Measurements from ENCODE around the gene FMN1.
"Not testable (repeated sequence)": the region's sequence is repeated elsewhere in the genome, so short reads cannot be mapped to it uniquely, and the experiment has no call there.

FMN1 gene

DNA sequence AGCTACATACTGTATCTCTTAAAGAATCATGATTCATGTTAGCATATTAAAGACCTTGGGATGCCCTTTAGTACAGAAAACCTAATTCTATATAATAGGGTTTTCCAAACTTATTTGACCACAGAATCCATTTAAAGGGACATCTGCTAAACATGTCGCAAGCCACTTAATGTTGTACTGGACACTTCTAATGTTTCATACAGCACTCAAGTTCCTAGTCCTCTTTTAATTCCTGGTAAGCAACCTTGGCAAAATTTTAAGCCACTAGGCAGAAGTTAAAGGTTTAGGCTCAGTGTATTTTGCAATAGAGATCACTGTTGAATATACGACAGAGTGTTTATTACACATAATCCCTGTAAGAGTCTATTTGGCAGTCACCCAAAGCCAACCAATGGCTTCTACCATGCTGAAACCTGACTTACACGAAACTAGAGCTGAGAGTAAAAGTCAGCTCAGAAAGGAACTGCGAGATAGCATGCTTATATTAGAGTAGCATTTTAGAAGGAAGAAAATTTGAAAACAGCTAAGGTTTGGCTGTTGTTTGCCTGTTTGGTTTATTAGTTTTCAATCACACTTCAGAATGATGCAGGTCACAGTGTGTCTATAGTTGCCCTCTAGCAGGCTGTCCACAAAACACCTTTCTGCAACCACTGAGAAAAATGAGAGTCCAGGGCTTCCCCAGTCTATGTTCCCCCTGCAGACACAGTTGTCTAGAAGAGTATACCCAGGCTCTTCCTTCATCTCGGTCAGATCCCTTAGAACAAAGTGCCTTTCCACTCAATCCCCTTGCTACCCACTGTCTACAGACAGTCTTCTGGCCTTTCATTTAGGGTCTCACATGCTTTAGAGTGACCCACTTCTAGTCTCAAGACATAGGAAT lies 104.4 kb downstream of the FMN1 start:
- DNase-seq (ENCODE audit: low spot score): no peak

DNA sequence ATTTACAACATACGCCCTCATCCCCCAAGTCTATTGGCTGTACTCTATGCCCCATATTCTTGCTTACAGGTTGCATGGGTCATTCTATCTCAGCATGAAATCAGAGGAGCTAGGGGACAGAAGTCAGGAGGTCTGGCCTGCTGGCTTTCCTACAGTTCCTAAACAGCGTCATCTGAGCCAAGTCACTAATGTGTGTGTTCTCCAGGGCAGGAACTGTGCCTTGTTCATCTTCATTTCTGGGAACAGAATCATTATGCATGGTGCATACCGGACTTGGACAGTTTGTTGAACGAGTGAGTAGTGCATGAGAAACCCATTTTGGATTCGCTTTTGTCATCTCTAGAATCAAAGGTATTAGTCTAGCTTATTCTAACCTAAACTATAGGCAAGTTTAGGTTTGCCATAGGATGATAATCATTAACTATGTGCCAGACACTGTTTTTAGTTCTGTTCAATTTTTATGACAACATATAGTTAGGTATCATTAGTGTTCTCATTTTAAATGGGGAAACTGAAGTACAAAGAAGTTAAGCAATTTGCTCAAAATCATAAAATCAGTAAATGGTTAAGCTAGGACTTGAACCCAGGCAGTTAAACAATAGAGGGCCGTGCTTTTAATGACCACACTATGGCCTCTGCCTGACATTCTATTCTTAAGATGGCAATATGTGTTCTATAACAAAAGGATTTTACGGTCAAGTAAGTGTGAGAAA lies 105.2 kb downstream of the FMN1 start:
- no peak for DNase-seq (ENCODE audit: low spot score)

DNA sequence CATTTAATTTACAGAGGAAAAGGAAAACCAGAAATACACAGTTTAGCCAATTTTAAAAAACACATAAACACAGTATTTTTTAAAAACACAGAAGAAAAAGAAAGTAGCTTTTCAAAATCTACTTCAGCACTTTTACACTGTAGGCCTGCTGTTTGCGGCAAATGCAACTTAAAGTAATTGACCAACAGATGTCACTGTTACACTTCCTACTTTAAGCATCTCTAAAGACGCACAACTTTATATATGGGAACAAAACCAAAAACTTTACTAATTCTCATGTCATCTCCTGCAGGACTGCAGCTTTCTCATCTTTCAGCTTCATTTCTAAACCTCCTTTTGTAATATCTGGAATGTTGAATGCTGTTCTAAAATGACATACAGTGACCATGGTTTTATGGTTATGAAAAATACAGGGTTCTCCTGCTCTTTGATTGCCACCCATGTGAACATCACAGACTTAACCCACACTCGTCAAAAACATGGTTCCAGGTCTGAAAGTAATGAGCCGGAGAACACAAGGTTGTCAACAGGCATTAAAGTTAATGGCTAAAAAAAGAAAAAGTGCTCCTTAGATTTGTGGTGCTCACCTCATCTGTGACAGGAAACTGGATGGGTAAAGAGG lies 107.9 kb downstream of the FMN1 start:
- DNase-seq (ENCODE audit: low spot score): no peak

DNA sequence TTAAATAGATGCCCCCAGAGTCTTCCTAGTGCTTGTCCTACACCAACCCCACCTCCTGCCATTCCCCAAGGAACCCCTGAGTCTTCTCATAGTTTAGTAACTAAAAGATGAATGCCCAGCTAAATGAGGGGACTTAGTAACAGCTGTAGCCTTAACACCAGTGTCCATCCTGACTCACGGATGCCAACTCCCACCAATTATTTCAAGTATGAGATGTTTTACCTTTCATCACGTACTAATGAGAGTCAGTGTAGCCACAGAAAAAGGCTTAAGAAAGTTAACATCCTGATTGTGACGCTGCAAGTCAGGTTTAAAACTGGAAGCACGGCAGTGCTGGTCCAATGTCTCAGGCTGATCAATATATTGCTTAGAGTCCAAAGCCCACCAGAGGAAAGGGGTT lies 109.9 kb downstream of the FMN1 start:
- no peak for DNase-seq (ENCODE audit: low spot score)

DNA sequence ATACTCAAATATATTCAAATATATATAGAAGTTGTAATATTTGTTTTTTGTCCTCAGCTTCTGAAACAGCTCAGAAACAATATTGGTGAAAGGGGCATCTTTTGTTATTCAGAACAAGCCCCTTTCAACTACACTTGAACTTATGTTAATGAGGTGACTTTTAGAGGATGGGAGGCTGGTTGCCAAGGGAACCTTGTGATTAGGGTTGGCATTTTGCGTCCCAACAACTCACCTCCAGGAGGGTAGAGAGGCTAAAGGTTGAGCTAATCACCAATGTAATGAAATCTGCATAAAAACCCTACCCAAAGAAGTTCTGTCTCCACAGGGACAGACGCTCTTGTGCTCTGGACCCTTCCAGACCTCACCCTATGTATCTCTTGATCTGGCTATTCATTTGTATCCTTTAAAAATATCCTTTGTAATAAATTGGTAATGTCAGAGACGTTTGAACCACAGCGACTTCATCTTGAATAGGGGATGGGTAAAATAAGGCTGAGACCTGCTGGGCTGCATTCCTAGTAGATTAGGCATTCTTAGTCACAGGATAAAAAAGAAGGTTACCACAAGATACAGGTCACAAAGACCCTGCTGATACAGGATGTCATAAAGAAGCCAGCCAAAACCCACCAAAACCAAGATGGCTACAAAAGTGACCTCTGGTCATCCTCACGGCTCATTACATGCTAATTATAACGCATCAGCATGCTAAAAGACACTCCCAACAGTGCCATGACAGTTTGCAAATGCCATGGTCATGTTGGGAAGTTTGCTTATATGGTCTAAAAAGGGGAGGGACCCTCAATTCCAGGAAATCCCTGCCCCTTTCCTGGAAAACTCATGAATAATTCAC lies 111.1 kb downstream of the FMN1 start:
- peak; percentile 33 for DNase-seq (ENCODE audit: low spot score)

DNA sequence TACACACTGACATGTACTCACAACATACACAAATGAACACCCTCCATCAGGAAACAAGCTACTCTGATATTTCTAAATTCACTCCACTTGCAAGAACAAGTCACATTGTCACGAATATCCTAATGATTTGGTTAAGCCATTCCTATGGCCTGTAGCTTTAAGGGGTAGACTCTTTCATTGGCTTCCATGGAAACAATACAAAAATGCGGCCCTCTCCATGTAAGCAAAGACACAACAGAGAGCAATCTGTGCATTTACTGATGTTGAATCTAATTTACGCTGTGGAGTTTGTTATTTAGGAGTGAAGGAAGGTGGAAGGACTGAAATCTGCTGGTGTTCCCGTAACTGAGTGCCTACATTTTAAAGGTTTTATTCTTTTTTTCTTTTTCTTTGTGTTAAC lies 114.5 kb downstream of the FMN1 start:
- no peak for DNase-seq (ENCODE audit: low spot score)

DNA sequence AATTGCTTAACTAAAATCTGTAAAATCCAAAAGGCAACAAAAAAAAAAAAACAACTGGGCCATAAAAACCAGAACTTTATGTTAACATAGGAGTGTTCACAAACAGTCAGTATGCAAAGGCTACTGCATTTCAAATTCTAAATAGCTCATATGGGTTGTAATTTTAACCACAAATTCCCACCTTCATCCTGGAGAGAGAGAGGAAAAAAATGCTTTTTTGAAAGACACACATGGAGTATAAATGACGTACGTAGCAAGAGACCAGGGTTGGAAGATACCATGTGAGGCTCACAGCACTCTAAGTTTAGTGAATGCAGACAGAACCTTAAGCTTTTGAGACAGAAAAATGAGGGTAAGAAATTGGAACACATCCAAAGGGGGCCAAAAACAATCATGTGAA lies 115.9 kb downstream of the FMN1 start:
- DNase-seq (ENCODE audit: low spot score): no peak

DNA sequence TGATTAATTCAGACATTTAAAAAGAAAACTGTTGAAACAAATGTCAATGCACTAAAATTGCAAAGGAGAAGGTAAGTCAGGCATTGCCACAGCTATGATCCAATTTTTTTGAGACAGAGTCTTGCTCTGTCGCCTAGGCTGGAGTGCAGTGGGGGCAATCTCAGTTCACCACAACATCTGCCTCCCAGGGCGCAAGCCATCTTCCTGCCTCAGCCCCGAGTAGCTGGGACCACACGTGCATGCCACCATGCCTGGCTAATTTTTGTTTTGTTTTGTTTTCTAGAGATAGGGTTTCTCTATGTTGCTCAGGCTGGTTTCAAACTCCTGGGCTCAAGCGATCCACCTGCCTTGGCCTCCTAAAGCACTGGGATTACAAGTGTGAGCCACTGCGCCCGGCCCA lies 117.6 kb downstream of the FMN1 start:
- no peak for DNase-seq (ENCODE audit: low spot score)

DNA sequence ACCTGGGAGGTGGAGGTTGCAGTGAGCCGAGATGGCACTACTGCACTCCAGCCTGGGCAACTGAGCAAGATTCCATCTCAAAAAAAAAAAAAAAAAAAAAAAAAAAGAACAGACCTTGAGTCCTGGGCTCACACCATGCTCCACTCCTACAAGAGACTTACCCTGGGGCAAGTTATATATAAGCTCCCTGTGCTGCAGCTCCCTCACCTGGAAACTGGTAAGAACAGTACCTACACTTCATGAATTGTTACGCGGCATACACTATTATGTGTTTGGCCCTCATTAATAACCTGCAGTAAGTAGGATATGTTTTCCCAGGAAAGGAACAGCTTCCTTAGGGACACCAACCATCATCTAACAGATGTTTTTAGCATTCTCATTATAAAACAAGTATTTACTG lies 119.6 kb downstream of the FMN1 start:
- DNase-seq (ENCODE audit: low spot score): no peak

DNA sequence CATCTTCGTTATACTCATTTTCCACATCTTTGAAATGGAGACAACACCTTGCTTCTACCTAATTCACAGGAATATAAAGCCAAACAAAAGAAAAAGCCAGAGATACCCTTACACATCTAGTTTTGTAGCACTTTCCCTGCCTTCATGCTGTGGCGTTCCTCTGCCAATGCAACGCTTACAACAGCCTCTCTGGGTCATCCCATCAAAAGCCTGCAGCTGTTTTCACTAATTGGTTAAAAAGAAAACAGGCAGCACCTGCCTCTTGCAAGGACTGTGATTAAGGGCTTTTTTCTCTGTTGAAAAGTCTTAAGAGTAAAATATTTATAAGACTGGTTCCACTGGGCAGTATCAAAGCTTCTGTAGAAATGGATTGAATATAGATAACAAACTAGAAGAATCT lies 120.3 kb downstream of the FMN1 start:
- no peak for DNase-seq (ENCODE audit: low spot score)

DNA sequence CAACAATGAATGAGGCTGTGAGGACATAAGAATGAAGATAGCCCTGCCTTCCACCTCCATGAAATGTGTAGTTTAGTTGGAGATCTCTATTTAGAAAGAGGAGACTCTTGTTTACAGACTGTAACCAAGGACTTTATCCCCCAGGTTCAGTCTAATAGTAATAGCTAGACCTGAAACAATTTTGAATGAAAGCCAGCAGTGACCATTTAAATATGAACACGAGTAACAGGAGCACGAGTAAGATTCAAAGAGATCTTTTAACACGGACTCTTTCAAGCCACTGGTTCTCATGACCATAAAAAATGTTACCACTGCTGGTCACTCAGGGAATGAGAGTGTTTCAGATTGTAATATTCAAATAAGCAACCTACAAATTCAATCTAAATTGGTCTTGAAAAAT lies 123.1 kb downstream of the FMN1 start:
- no peak for DNase-seq (ENCODE audit: low spot score)

DNA sequence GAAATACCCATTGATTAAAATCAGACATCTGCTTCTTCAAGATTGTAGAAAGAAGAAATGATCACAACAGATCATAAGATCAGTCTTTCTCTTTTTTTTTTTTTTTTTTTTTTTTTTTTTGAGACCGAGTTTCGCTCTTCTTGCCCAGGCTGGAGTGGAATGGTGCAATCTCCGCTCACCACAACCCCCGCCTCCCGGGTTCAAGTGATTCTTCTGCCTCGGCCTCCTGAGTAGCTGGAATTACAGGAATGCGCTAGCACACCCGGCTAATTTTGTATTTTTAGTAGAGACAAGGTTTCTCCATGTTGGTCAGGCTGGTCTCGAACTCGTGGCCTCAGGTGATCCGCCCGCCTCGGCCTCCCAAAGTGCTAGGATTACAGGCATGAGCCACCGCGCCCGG lies 124.6 kb downstream of the FMN1 start:
- not testable (repeated sequence) for DNase-seq (ENCODE audit: low spot score)

DNA sequence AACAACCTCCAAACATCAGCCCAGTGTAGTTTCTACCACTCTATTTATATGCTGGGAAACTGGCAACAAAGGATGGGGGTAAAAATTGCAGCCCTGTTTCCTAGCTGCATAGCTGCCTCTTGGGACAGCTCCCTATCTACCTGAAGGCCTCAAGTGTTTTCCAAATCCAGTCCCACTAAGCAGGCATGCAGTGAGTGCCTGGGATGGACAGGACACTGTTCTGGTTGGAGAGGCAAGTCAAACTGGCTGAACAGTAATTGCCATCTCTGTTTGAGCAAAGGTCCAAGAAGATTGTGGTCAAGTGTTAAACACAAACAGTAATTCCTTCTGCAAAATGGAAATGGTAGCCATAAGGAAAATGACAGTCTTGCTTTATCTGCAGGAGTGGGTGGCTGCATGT lies 125.4 kb downstream of the FMN1 start:
- no peak for DNase-seq (ENCODE audit: low spot score)

DNA sequence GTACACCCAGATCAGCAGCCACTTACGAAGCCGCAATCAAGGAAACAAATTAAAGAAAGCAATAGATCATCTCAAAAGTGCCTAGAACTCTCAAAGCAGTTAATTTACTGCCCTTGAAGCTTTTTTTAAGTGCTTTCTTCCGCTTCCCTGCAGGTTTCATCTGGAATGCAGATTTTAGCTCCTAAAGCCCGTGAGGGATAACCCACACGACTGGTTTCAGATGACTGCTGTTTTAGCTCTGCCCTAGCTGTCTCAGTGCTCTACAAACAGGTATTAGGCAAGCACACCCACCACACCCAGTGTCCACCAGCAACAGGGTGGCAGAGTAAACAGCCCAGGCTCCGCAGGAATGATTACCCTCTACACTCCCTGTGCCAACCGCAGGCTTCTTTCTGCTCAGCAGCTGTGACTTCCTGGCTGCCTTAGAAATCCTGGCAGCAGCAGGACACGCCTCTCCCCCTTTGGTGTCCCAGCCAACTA lies 126.0 kb downstream of the FMN1 start:
- peak; percentile 56 for DNase-seq (ENCODE audit: low spot score)

DNA sequence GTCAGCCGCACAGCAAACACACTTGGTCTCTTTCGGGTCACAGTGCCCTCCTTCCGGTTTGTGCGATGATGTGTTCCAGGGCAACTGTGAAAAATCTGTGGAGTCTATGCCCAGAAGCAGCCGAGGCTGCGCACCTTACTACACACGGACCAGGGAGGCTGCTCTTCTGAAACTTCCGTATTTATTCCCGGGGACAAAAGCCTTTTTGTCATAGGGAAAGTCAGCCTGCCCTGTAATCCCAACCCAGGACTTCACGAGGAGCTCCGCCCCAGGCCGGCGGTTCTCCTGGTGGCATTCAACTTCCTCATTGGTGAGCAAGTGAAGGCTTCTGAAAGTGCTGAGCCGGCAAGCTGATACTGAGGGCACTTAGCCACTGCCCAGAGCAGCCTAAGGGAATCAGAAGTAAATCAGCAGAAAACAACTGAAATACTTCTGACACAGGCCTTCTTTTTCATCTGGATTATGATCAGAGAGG lies 126.5 kb downstream of the FMN1 start:
- peak; percentile 51 for DNase-seq (ENCODE audit: low spot score)

DNA sequence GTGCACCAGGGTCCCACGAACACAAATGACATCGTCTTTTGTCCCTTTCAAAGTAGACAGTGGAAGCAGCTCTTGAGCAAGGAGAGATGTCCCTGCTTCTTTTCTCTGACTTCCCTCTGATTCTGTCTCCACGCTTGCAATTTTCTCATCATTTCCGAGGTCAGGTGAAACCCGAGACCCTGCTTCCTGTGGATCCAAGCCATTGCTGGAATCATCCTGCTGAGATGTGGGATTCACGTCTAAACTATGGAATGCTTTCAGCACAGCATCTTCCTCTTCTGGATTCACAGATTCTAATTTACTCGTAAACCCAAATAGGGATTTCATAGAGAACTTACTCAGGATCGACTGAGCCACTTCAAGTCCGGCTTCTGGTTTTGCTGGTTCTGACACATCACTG lies 127.1 kb downstream of the FMN1 start:
- DNase-seq (ENCODE audit: low spot score): peak; percentile 45

DNA sequence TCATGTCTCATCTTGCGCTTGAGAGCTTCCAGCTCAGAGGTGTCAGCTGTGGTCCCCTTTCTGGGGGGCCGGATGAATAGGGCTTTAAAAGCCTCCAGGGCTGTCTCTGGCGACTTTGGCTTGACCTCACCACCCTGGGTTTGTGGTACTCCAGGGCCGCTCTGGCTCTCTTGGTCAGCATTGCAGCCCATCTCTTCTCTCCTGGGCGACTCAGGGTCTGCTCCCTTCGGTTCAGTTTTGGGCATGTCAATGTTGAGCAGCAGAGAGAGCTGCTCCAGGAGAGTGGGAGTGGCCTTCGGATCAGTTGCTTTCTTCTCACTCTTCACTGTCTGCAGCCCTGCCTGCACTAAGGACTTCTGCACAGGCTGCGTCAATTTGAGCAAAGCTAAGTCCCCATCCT lies 127.9 kb downstream of the FMN1 start:
- DNase-seq (ENCODE audit: low spot score): no peak

DNA sequence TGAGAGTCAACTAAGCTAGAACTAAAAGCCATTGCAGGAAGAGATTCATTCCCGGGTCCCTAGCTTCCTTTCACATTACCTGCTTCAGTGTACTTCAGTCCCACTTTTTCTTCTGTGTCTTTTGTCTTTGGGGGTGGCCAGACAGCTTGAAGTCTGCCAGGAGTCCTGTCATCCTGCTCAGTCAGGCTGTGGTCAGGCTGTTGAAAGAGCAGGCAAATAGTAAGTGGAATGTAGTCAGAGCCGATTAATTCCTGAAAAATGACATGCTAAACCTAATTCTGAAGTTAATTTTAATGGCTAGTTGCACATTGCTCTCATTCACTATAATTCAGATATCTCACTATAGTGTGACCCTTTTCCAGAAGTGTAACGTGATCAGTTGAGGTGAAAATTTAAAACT lies 129.6 kb downstream of the FMN1 start:
- no peak for DNase-seq (ENCODE audit: low spot score)

DNA sequence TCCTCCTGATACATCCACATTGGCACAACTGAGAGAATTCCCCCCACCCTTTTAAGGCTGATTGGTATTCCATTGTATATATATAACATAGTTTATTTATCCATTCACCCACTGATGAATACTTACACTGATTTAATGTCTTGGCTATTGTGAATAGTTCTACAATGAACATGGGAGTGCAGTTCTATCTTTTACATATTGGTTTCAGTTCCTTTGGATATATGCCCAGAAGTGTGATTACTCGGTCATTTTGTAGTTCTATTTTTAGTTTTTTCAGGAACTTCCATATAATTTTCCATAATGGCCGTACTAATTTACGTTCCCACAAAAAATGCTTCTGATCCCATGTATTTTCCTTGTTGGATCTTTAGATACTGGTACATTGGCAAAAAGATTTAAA lies 135.3 kb downstream of the FMN1 start:
- no peak for DNase-seq (ENCODE audit: low spot score)

DNA sequence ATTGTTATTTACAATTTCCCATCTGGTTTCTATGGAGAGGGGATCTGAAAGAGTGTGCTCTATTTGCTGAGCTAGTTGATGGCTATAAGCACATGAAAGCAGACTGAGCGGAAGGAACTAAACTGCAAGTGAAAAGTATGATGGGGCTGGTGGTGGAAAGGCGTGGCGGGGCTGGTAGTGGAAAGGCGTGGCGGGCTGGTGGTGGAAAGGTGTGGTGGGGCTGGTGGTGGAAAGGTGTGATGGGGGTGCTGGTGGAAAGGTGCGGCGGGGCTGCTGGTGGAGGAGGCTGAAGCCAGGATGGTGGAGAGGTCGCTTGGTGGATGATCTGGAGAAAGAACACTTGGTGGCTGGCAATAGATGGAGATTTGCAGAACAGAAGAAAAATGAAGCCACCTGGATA lies 136.7 kb downstream of the FMN1 start:
- no peak for DNase-seq (ENCODE audit: low spot score)

DNA sequence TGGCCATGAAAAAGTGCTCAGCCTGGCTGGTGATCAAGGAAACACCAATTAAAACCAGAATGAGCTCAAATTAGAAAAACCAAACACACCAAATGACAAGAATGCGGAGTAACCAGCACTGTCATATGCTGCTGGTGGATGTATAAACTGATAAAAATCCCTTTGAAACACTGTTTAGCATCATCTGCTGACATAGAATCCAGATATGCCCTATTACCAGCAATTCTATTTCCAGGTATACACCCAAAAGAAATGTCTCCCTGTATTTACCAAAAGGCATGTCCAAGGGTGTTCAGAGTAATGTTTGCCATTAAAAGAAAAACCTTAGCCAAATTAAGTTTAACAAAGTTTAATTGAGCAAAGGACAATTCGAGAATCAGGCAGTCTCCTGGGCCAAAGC lies 138.6 kb downstream of the FMN1 start:
- DNase-seq (ENCODE audit: low spot score): no peak

DNA sequence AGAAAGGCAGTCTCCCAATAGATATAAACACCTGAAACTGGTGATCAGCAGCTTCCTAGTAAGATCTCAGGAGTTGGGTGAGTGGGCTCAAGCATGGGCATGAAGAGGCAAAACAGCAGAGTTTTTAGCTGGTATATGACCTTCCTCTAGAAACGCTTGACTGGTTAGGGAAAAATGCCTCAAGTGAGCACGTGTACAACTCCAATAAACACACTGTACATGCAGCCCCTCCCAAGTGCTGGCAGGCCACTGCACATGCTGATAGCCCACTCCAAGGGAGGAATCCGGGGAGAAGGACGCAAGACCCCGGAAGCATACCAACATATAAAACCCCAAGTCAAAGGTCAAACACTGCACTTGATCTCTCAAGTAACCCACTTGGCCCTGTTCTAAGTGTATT lies 143.0 kb downstream of the FMN1 start:
- no peak for DNase-seq (ENCODE audit: low spot score)
